Spinal cord (tissue), 10 donors: ENCODE measurements around the gene IGF2. TPM values are rescaled to one million over a fixed set of nuclear protein-coding genes. Genes with fewer than 3 reads are reported as not detected.

ENCODE experiments used
- DNase-seq, 6 donors: peaks; one replicate each; pipeline versions ENCODE4 v3.0.0 to v3.0.0-alpha.2; 2013 to 2015; ENCODE audit warnings: low spot score in 6 of 6, low read depth in 4 of 6
- H3K27ac ChIP-seq: one replicate; pipeline ENCODE4 v1.5.1; 2013; ENCODE audit warnings: low read depth, low read length, control low read depth
- H3K27me3 ChIP-seq: one replicate; pipeline ENCODE4 v1.6.1; 2013; ENCODE audit warnings: low read length; ENCODE audit not compliant: control insufficient read depth, insufficient read depth
- H3K36me3 ChIP-seq: one replicate; pipeline ENCODE4 v1.6.1; 2013; ENCODE audit warnings: low read length; ENCODE audit not compliant: control insufficient read depth, insufficient read depth
- H3K4me1 ChIP-seq: one replicate; pipeline ENCODE4 v1.6.1; 2013; ENCODE audit warnings: low read length; ENCODE audit not compliant: control insufficient read depth, insufficient read depth
- H3K4me3 ChIP-seq: one replicate; pipeline ENCODE4 v1.5.1; 2013; ENCODE audit warnings: low read depth, low read length, control low read depth
- H3K9me3 ChIP-seq: one replicate; pipeline ENCODE4 v1.6.1; 2013; ENCODE audit warnings: low read length; ENCODE audit not compliant: control insufficient read depth, insufficient read depth
- WGBS: methylation state at CpG from one replicate; pipeline ENCODE4 v1.1.5; 2013; ENCODE audit warnings: missing lambda C conversion rate; ENCODE audit not compliant: insufficient coverage; 5-methylcytosine and 5-hydroxymethylcytosine counted together
- polyA plus RNA-seq, 2 donors: library from polyadenylated mRNA; unstranded; fragments of 120-200 nt; gene quantifications; one replicate each; pipeline ENCODE4 v1.2.1, GENCODE V29; 2013; ENCODE audit not compliant: insufficient read length in 2 of 2
- total RNA-seq, 2 donors: library from RNA; depleted of rRNA in 1 of 2; stranded (reverse); fragments of 120-200 nt in 1 of 2; fragments of >200 nt in 1 of 2; gene quantifications; one replicate each; pipeline versions ENCODE4 v1.2.3 to v1.2.4, GENCODE V29; 2013 to 2014
- donor health status: healthy.

IGF2 gene
- total and polyA plus RNA-seq, 4 donors = 132 to 558 (median 281) TPM

DNA sequence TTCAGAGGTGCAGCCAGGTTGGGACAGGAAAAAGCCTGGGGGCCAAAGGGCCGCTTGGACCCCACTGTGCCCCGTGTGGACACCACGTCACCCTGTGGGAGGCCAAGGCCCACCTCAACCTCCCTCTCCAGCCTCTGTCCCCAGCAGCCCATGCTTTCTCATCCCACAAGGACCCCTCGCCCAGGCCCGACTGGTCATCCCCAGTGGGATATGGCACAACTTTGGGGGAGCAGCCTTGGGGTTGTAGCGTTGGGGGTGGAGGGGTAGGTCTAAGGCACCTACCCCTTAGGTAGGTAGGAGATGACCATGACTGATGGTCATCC is 44.0 kb downstream of the IGF2 start:
- no peak overlapping the region for H3K27ac ChIP-seq
- H3K4me3 ChIP-seq = no peak overlapping the region
- peaks cover 47% of the 10 kb centered on the region for H3K4me1 ChIP-seq
- no peaks in the 10 kb centered on the region for H3K36me3 ChIP-seq
- no peak for DNase-seq
- no peaks in the 10 kb centered on the region for H3K9me3 ChIP-seq
- WGBS = 100% methylated on average over 3 of the region's 6 CpGs
- no peaks in the 10 kb centered on the region for H3K27me3 ChIP-seq

DNA sequence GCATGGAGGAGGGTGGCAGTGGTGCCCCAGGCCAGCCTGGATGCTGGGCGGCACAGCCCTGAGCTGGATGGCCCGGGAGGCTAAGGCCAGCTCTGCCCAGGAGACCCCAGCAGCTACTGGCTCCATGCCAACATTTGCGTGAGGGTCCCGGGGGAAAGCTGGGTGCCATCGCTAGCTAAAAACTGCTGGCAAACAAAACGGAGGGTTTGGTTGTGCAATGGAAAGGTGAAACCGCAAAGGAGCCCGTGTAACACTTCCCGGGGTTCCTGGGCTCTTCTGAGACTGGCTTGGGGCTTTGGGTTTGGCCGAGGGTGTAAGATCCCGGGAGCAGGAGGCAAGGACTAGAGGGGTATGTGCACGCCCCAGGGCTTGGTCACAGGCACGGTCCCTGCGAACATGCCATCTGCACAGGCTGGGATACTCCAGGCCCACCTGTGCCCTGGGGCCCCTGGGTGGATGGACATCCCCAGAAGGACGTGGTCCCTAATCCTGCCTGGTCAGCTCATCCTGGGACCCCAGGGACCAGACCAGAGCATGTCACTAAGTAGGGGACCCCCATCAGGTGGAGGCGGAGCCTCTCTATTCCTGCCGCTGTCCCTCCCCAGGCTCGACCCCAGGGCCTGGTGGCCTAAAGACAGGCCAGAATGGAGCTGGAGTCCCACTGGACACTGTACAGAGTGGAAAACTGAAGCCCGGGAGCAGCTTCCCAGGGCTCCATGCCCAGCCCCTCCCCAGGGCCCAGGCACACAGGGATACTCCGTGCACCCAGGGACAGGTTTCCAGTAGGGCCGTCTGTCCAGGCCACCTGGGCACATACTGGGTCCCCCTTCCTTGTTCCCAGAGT is 44.6 kb downstream of the IGF2 start:
- H3K4me1 ChIP-seq = peaks cover 43% of the 10 kb centered on the region
- no peaks in the 10 kb centered on the region for H3K27me3 ChIP-seq
- no peaks in the 10 kb centered on the region for H3K9me3 ChIP-seq
- no peak overlapping the region for H3K4me3 ChIP-seq
- WGBS = 92% methylated on average over 21 of the region's 21 CpGs
- no peaks in the 10 kb centered on the region for H3K36me3 ChIP-seq
- no peak overlapping the region for H3K27ac ChIP-seq
- DNase-seq = no peak

DNA sequence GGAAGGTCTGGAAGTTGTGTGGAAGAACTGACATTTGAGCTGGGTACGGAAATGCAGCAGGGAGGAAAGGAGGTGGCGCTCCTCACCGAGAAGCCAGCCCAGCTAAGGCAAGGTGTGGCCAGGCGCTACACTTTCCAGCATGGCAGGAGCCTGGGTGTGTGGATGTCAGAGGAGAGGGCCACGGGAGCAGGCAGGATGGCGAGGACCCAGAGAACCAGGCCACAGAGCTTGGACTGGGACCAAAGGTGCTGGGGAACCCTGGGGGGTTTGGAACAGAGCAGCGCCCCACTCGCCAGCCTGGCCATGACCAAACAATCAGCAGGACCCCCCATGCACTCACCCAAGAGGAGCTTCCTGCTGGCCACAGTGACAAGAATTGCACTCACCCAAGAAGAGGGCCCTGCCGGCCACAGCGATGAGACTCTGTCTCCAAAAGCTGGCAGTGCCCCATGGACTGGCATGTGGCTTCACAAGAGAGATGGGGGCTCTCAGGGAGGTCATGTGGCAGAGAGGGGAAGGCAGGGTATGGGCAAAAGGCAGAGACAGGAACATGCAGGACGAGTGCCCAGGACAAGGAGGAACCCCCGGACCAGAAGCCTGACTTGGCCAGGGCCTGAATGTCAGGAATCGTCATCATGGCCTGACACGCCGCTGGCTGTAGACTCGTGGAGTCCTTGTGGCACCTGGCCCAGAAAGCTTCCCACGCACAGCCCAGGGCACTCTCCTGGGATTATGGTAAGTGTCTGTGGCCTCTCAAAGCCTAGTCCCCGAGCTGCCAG is 45.4 kb downstream of the IGF2 start:
- Histone ChIP-seq H3K4me1 (peaks cover 35% of the 10 kb centered on the region), H3K4me3 (no peak overlapping the region), H3K27me3 (no peaks in the 10 kb centered on the region), H3K9me3 (no peaks in the 10 kb centered on the region), H3K36me3 (no peaks in the 10 kb centered on the region), H3K27ac (no peak overlapping the region)
- WGBS = 88% methylated on average over 17 of the region's 18 CpGs
- no peak for DNase-seq

DNA sequence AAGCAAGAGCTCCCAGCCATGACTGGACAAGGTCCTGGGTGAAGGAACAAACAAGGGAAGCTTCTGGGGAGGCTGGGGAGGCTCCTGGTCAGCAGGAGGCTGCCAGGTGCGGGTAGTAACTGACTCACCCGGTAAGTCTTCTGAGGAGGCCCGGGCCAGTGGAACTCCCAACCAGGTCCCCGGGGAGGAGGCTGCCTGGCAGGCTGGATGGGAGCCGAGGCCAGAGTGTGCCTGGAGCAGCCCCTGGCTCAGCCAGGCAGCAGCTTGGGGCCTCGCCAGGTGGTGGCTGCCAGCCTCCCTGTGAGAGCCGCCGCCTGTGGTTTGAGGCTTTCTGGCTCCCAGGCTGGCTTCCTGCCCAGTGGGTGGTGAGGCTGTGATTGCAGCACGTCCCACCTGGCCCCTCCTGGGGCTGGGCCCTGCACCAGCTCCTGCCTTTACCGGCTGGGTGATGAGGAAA is 46.2 kb downstream of the IGF2 start:
- Histone ChIP-seq H3K27me3 (no peaks in the 10 kb centered on the region), H3K27ac (no peak overlapping the region), H3K36me3 (no peaks in the 10 kb centered on the region), H3K9me3 (no peaks in the 10 kb centered on the region), H3K4me3 (no peak overlapping the region), H3K4me1 (peaks cover 29% of the 10 kb centered on the region)
- peak in 3 of 6 donors; percentile 8 to 77 (median 15) for DNase-seq
- 51% methylated on average over 9 of the region's 10 CpGs for WGBS

DNA sequence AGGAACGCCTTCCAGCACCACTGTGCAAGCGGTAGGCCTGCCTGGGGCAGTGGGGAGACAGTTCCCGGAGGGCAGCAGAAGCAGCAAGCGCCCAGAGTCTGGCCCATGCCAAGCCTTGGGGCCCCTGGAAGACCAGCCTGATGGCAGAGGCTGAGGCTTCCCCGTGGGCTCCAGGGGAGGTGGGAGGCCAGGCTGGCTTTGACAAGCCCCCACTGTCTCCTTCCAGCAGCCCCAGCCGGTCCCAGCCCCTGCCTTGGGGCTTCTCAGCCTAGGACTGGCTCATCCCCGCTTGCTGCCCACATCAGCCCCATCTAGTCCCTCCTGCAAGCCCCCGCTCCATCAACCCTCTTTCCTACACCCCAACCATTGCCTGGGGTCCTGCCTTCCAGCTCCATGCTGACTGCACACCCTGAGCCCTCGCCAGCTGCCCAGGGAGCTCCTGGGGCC is 46.7 kb downstream of the IGF2 start:
- no peaks in the 10 kb centered on the region for H3K9me3 ChIP-seq
- DNase-seq = no peak
- H3K27me3 ChIP-seq = no peaks in the 10 kb centered on the region
- H3K27ac ChIP-seq = no peak overlapping the region
- no peak overlapping the region for H3K4me3 ChIP-seq
- peaks cover 24% of the 10 kb centered on the region for H3K4me1 ChIP-seq
- WGBS = 81% methylated on average over 9 of the region's 9 CpGs
- no peaks in the 10 kb centered on the region for H3K36me3 ChIP-seq

DNA sequence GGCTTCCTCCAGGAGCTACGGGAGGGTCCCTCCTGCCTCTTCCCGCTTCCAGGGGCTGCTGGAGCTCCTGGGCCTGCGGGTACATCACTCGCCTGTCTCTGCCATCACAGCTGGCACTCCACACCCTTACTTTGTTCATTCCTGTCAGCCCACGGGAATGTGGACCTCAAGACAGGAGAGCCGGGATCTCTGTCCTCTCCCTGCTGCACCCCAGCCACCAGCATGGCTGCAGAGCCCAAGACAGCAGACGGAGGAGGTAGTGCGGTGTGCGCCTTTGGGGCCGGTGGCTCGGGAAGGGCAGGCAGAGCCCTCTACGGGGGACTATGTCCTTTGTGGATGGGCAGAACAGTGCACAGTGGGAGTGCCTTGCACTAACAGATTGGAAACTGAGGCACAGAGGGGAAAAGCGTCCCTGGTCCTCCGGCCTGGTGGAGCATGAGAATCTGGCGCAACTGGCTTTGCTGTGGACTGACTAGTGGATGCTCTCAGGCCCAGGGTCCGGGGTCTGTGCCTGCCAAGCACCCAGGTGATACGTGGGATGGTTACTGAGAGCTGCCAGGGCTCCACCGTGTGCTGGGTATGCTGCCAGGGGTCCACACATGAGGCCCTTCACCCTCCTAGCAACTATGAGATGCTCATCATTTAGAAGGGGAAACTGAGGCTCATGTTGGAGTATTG is 47.3 kb downstream of the IGF2 start:
- no peaks in the 10 kb centered on the region for H3K27me3 ChIP-seq
- WGBS = 89% methylated on average over 17 of the region's 18 CpGs
- peaks cover 18% of the 10 kb centered on the region for H3K4me1 ChIP-seq
- H3K36me3 ChIP-seq = no peaks in the 10 kb centered on the region
- no peak overlapping the region for H3K27ac ChIP-seq
- no peak overlapping the region for H3K4me3 ChIP-seq
- H3K9me3 ChIP-seq = no peaks in the 10 kb centered on the region
- DNase-seq = no peak

DNA sequence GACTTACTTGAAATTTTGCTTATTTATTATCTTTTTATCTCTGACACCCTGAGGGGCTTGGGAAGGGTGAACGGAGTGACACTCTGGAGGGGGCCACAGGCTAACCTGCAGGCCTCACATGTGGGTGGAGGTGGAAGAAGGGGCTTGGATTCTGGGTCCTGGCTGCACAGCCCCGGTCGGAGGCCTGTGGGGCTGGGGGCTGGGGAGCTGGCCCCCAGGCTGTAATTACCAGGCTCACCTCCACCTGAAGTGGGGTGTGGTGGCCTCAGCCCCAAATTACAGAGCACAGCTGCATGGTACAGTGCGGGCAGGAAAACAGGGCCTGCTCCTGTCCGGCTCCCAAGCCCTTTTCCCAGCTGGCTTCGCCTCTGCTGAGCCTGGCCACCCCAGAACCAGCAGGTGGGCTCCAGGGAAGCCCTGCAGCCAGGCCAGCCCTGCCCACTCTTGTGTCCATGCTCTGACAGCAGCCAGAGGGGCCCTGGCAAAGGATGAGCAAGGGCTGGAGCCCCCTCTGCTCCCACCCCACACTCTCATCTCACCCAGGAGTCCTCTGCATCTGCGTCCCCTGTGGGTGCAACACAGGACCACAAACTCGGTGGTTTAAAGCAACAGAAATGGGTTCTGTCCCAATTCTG is 48.0 kb downstream of the IGF2 start:
- Histone ChIP-seq H3K36me3 (no peaks in the 10 kb centered on the region), H3K27me3 (no peaks in the 10 kb centered on the region), H3K9me3 (no peaks in the 10 kb centered on the region), H3K4me1 (peaks cover 11% of the 10 kb centered on the region), H3K4me3 (no peak overlapping the region), H3K27ac (no peak overlapping the region)
- 80% methylated on average over 6 of the region's 8 CpGs for WGBS
- DNase-seq = no peak

DNA sequence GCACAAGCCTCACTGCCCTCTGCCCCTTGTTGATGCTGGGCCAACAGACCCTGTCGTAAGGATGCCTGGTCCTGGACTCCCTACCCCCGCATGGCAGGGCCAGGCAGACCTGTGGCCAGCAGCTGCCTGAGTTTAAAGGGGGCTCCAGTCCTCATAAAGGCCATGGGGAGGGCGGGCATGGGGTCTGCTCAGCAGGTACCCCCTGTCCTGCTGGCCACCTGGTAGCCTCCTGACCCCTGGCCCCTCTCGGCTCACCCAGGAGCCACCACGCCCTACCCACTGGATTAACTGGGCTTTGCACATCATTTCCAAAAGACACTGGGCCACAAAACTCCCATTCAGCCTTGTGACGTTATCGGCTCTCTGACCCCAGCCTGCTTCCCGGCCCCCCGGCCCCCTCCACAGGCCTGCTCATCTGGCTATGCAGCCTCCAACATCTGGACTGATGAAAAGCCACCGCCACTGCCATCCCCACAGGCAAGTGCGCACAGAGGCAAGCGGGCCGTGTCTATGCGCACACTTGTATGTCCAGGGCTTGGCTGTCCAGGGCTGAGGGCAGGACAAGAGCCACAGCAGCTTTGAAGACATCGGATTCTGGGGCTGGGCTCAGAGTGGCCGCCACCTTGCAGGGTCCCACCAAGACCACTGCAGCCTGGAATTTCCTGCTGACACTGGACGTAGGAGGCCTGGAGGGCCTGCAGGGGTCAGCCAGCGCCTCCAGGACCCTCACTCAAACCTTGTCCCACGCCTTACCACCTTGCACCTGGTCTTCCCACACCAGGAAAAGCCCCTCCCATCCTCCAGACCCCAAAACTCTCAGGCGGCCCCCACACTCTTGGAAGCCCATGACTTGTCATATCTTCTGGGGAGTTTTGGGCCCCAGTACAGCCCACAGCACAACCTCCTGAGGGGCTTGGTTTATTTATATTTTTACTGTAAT is 48.7 kb downstream of the IGF2 start:
- Histone ChIP-seq H3K27me3 (no peaks in the 10 kb centered on the region), H3K27ac (no peak overlapping the region), H3K9me3 (no peaks in the 10 kb centered on the region), H3K36me3 (no peaks in the 10 kb centered on the region), H3K4me3 (no peak overlapping the region), H3K4me1 (peaks cover 9% of the 10 kb centered on the region)
- WGBS = 88% methylated on average over 19 of the region's 20 CpGs
- no peak for DNase-seq
